BJ (cell line): Measurements from ENCODE around the gene DGUOK. TPM values are rescaled to one million over a fixed set of nuclear protein-coding genes. Genes with fewer than 3 reads are reported as not detected.
A peak's percentile ranks its signal among the peaks of the same experiment; 100 is the strongest.

Experiments used
- CTCF ChIA-PET: fragments of 350-600 bp; formaldehyde crosslinking; extraction: SDS; loops from one replicate; lab custom pipeline; 2021; ENCODE audit warnings: antibody characterized with exemption, inconsistent platforms; lab: Yijun Ruan, JAX
- POLR2A ChIA-PET: fragments of 300-600 bp; sonication (Branson Sonifier 250); formaldehyde crosslinking; extraction: SDS; loops from one replicate; lab custom pipeline; 2021; ENCODE audit warnings: antibody characterized with exemption; lab: Charles Lee
- DNase-seq: peaks from one replicate; pipeline ENCODE4 v3.0.0-alpha.2; 2011; ENCODE audit warnings: low read depth
- H3K27me3 ChIP-seq: 2 replicates; pipeline ENCODE4 v1.6.0; 2011; ENCODE audit warnings: low read length; ENCODE audit not compliant: control insufficient read depth, insufficient read depth
- H3K36me3 ChIP-seq: 2 replicates; pipeline ENCODE4 v1.5.1; 2011; ENCODE audit warnings: low read length; ENCODE audit not compliant: control insufficient read depth, insufficient read depth
- H3K4me3 ChIP-seq: 2 replicates; pipeline ENCODE4 v1.5.1; 2011; ENCODE audit warnings: low read depth, mild to moderate bottlenecking, control low read depth, low read length
- polyA plus RNA-seq: library from polyadenylated mRNA; depleted of rRNA; stranded (reverse); fragments of >200 nt; gene quantifications from 2 replicates; pipeline ENCODE4 v1.2.3, GENCODE V29; 2011
- TF ChIP-seq, protein P1 (sequence below): IDR thresholded peaks from 2 replicates; pipeline ENCODE4 v1.5.1; 2011; ENCODE audit warnings: low read depth, mild to moderate bottlenecking, control low read depth, inconsistent platforms, low read length, moderate library complexity; ENCODE audit not compliant: insufficient read depth

The DGUOK gene
- polyA plus RNA-seq, 1 experiment, result 79.8 TPM

DNA sequence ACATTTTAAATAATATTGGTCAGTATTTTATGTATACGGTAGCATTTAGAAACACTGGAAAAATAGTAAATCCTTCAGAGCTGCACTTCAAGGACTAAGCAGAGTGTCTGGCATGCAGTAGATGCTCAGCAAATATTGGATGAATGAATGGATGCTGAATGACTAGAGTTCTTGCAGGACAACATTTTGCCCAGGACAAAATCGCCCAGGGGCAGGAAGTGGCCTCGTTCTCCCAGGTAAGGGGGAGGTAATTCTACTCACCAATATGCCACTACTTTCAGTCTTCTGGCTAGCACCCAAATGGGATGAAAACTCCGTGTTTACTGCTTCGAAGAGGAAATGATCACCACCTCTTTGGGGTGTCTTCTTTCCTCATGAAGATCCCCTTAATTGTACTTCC is 4.0 kb upstream of the DGUOK start:
- CTCF ChIA-PET, result no interaction called here
- POLR2A ChIA-PET, result no interaction called here

DNA sequence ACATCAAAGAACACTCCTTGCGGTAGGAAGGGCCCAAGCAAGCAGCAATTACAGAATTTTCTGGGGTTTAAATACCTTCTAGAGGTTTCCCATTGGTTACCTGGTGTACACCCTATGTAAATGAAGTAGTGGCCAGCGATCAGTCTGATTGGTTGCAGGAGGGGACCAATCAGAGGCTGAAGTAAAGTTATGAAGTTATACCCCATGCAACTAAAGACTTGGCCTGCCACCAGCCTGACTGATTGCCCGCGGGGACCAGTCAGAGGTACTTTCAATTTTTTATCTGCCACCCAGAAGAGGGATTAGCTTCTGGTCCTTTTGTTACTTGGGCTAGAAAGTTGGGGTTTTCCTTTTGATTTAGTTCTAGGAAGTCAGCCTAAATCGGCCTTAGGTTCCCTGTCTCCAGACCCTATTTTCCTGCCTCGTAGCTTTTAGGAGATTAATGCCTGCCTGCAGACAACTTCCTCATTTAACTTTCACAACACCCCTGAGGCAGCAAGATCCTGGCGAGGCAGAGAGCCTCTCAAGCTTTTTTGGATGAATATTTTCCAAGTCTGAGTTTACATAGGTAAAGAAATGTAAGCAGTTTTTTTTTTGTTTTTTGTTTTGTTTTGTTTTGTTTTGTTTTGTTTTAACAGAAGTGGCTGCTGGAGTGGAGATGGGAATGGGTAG is 1.5 kb upstream of the DGUOK start:
- TF ChIP-seq, protein P1, sequence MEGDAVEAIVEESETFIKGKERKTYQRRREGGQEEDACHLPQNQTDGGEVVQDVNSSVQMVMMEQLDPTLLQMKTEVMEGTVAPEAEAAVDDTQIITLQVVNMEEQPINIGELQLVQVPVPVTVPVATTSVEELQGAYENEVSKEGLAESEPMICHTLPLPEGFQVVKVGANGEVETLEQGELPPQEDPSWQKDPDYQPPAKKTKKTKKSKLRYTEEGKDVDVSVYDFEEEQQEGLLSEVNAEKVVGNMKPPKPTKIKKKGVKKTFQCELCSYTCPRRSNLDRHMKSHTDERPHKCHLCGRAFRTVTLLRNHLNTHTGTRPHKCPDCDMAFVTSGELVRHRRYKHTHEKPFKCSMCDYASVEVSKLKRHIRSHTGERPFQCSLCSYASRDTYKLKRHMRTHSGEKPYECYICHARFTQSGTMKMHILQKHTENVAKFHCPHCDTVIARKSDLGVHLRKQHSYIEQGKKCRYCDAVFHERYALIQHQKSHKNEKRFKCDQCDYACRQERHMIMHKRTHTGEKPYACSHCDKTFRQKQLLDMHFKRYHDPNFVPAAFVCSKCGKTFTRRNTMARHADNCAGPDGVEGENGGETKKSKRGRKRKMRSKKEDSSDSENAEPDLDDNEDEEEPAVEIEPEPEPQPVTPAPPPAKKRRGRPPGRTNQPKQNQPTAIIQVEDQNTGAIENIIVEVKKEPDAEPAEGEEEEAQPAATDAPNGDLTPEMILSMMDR, result no peak
- no peaks in the 10 kb centered on the region for H3K36me3 ChIP-seq
- no peak overlapping the region for H3K4me3 ChIP-seq
- H3K27me3 ChIP-seq, result peaks cover 11% of the 10 kb centered on the region
- no peak for DNase-seq
- POLR2A ChIA-PET, result no interaction called here
- CTCF ChIA-PET, result no interaction called here

More for the DNA sequence above, 4.0 kb upstream of the DGUOK start:
- Histone ChIP-seq H3K27me3 (peaks cover 11% of the 10 kb centered on the region), H3K4me3 (no peak overlapping the region), H3K36me3 (no peaks in the 10 kb centered on the region)
- DNase-seq, result no peak
- TF ChIP-seq, protein P1, result no peak

DNA sequence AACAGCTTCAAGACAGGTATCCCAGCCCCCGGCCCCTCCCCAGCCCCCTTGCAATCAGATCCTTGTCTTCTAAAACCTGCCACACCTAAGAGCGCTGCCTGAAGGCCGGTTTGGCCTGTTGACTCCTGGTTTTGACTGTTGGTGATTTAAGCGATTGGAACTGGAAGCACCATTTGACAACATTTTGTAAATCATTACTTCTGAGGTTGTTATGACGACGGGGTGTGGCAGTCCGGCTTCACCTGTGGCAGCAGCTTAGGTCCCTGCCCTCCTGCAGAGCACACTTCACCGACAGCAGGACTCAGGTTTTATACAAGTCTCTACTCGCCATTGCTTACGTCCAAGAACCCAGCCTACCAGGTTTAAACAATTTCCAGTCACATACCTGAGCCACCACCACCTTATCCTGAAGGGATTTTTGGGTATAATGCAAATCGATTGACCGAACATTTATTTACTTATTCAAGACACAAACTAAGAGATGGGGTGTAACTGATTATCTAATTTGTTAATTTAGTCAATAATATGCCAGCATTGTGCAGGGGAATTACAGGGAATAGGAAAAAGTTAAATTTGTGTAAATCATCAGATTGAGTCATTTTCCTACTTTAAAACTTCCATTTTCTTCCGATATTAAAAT is 707 bp upstream of the DGUOK start:
- peak overlapping the region; percentile 81 for H3K4me3 ChIP-seq
- ChIA-PET CTCF (interaction anchor here (0.6 kb wide), 1 partner anchor 209 kb away, joined by 3 read pairs; no protein-coding TSS in a partner anchor), POLR2A (no interaction called here)

DNA sequence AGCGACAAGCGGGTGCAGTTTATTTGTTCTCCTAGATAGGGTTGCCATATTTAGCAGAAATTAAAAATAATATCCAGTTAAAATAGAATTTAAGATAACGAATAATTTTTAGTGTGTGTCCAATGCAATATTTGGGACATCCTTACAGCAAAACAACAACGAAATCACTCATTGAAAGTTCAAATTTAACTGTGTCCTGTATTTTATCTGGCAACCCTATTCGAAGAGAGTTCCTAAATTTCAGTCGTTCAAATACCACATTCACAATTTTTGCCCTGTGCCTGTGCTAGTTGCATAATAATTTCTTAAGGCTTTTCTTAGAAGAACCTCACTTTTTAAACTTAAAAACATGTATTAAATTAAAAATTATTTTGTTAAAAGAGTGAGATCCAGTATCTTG is 664 bp downstream of the DGUOK start:
- Histone ChIP-seq H3K27me3 (peaks cover 2% of the 10 kb centered on the region; the same call in 1 of the 2 replicates), H3K36me3 (no peaks in the 10 kb centered on the region), H3K4me3 (peak overlapping the region; percentile 81)
- ChIA-PET CTCF (no interaction called here), POLR2A (interaction anchor here (0.6 kb wide), 1 partner anchor 31 kb away, joined by 4 read pairs; no protein-coding TSS in a partner anchor)
- DNase-seq, result no peak
- TF ChIP-seq, protein P1, result no peak

More for the DNA sequence above, 707 bp upstream of the DGUOK start:
- Histone ChIP-seq H3K27me3 (peaks cover 8% of the 10 kb centered on the region), H3K36me3 (no peaks in the 10 kb centered on the region)
- no peak for DNase-seq
- TF ChIP-seq, protein P1, result no peak

DNA sequence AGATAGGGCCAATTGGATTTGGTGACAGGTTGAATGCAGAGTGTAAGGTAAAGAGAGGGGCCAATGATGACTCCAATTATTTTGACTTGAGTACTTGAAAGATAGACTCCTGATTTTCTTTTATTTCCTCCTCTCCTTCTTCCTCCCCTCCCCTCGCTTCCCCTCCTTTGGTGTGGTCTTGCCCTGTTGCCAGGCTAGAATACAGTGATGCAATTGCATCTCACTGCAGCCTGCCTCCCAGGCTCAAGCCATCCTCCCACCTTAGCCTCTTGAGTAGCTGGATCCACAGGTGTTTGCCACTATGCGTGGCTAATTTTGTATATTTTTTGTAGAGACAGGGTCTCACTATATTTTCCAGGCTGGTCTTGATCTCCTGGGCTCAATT is 2.3 kb downstream of the DGUOK start:
- ChIA-PET POLR2A (no interaction called here), CTCF (no interaction called here)
- TF ChIP-seq, protein P1, result no peak
- Histone ChIP-seq H3K27me3 (no peaks in the 10 kb centered on the region), H3K36me3 (peaks cover 3% of the 10 kb centered on the region; the same call in 1 of the 2 replicates), H3K4me3 (no peak overlapping the region)
- no peak for DNase-seq
